Stimulated activated CD4-positive, alpha-beta T cell treated with anti-CD3 and anti-CD28 coated beads, Interleukin-12 subunit alpha, Interleukin-12 subunit beta, amount 100 ng/mL, for 24 hours (primary cell): ENCODE results near the gene PHIP.

Experiments used
- DNase-seq, 2 experiments: peaks; one replicate each; pipeline ENCODE4 v3.0.0-alpha.2; 2020; ENCODE audit warnings: low read depth in 2 of 2

Gene PHIP

GRCh38 chr6:79009819-79010218 lies 68.2 kb downstream of the PHIP start:
- DNase-seq = no peak

- DNase-seq = no peak
These were observed 72.6 kb downstream of the PHIP start for GRCh38 chr6:79005497-79005896.

- no peak for DNase-seq
These were observed 73.0 kb downstream of the PHIP start for GRCh38 chr6:79005024-79005423.

- DNase-seq = no peak
These were observed 73.8 kb downstream of the PHIP start for GRCh38 chr6:79004239-79004638.

GRCh38 chr6:79001415-79001814 lies 76.6 kb downstream of the PHIP start:
- DNase-seq = no peak

GRCh38 chr6:78999737-79000136 lies 78.3 kb downstream of the PHIP start:
- no peak for DNase-seq

- no peak for DNase-seq
These were observed 82.1 kb downstream of the PHIP start for GRCh38 chr6:78995946-78996345.

- DNase-seq = no peak
These were observed 82.7 kb downstream of the PHIP start for GRCh38 chr6:78995346-78995745.

GRCh38 chr6:78993955-78994354 lies 84.1 kb downstream of the PHIP start:
- DNase-seq = no peak

- DNase-seq = no peak
These were observed 88.9 kb downstream of the PHIP start for GRCh38 chr6:78989191-78989590.

- DNase-seq = no peak
These were observed 91.9 kb downstream of the PHIP start for GRCh38 chr6:78986161-78986560.

GRCh38 chr6:78984225-78984950 lies 93.7 kb downstream of the PHIP start:
- no peak for DNase-seq

GRCh38 chr6:78967191-78967590 lies 110.9 kb downstream of the PHIP start:
- DNase-seq = no peak

GRCh38 chr6:78966542-78966941 lies 111.5 kb downstream of the PHIP start:
- no peak for DNase-seq

GRCh38 chr6:78962448-78962847 lies 115.6 kb downstream of the PHIP start:
- no peak for DNase-seq

- no peak for DNase-seq
These were observed 123.3 kb downstream of the PHIP start for GRCh38 chr6:78954740-78955139.

GRCh38 chr6:78953798-78954197 lies 124.3 kb downstream of the PHIP start:
- no peak for DNase-seq

GRCh38 chr6:78952362-78952761 lies 125.7 kb downstream of the PHIP start:
- DNase-seq = no peak

GRCh38 chr6:78948785-78949184 lies 129.3 kb downstream of the PHIP start:
- DNase-seq = no peak

GRCh38 chr6:78947962-78948361 lies 130.1 kb downstream of the PHIP start:
- DNase-seq = no peak

GRCh38 chr6:78947529-78947928 lies 130.5 kb downstream of the PHIP start:
- no peak for DNase-seq

GRCh38 chr6:78942446-78942845 lies 135.6 kb downstream of the PHIP start:
- no peak for DNase-seq

- no peak for DNase-seq
These were observed 141.5 kb downstream of the PHIP start for GRCh38 chr6:78936515-78936914.

GRCh38 chr6:78935553-78935952 lies 142.5 kb downstream of the PHIP start:
- DNase-seq = no peak
